GM10266 (cell line): Measurements from ENCODE around the gene PCDHGC3.
A peak's percentile ranks its signal among the peaks of the same experiment; 100 is the strongest.
"Not testable (repeated sequence)": the region's sequence is repeated elsewhere in the genome, so short reads cannot be mapped to it uniquely, and the experiment has no call there.

Experiments
- DNase-seq: peaks from one replicate; pipeline ENCODE4 v3.0.0; 2012; ENCODE audit errors: extremely low spot score
- TF ChIP-seq, protein P1 (sequence below): IDR thresholded peaks from 2 replicates; pipeline ENCODE4 v1.5.1; 2012; ENCODE audit warnings: mild to moderate bottlenecking, low read depth; ENCODE audit not compliant: control insufficient read depth, insufficient read depth; ENCODE audit errors: missing control alignments

Gene PCDHGC3

DNA sequence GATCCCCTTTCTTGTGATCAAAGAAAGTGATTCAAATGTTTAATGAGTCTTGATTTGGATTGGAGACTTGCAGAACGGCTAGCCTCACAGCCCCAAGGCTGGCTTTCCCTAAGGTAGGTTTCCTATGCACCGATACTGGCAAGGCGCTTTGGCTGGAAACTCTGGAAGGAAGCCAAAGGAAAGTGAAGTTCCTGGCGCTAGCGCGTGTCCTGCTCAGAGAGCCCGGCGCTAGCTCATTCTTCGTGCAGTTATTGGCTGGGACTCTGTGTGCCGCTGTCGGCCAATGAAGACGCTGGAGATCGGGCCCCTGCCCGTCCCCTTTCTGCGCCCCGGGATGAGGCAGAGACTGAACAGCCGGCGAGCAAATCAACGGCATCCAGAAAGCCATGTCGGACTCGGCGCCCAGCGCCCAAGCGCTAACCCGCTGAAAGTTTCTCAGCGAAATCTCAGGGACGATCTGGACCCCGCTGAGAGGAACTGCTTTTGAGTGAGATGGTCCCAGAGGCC lies at the start of gene PCDHGC3:
PCDHGC3 (plus strand) TSS at position 342 of the 507 bp plus-strand sequence; CDS start at position 493, 151 bp downstream.
- DNase-seq, result peak; percentile 83
- TF ChIP-seq, protein P1, sequence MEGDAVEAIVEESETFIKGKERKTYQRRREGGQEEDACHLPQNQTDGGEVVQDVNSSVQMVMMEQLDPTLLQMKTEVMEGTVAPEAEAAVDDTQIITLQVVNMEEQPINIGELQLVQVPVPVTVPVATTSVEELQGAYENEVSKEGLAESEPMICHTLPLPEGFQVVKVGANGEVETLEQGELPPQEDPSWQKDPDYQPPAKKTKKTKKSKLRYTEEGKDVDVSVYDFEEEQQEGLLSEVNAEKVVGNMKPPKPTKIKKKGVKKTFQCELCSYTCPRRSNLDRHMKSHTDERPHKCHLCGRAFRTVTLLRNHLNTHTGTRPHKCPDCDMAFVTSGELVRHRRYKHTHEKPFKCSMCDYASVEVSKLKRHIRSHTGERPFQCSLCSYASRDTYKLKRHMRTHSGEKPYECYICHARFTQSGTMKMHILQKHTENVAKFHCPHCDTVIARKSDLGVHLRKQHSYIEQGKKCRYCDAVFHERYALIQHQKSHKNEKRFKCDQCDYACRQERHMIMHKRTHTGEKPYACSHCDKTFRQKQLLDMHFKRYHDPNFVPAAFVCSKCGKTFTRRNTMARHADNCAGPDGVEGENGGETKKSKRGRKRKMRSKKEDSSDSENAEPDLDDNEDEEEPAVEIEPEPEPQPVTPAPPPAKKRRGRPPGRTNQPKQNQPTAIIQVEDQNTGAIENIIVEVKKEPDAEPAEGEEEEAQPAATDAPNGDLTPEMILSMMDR, result peak; percentile 70

DNA sequence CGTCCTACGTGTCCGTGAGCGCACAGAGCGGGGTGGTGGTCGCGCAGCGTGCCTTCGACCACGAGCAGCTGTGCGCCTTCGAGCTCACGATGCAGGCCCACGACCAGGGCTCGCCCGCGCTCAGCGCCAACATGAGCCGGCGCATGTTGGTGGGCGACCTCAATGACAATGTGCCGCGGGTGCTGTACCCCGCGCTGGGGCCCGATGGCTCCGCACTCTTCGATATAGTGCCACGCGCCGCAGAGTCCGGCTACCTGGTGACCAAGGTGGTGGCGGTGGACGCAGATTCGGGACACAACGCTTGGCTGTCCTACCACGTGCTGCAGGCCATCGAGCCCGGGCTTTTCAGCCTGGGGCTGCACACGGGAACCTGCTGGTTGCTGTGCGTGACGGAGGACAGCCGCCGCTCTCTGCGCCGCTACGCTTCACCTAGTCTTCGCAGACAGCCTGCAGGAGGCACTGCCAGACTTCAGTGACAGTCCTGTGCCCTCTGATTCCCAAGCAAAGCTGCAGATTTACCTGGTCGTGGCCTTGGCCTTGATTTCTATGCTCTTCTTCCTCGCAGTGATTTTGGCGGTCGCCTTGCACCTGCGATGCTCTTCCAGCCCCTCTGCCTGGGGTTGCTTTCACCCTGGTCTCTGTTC lies 47.9 kb upstream of the PCDHGC3 start:
- TF ChIP-seq, protein P1, result no peak
- no peak for DNase-seq

DNA sequence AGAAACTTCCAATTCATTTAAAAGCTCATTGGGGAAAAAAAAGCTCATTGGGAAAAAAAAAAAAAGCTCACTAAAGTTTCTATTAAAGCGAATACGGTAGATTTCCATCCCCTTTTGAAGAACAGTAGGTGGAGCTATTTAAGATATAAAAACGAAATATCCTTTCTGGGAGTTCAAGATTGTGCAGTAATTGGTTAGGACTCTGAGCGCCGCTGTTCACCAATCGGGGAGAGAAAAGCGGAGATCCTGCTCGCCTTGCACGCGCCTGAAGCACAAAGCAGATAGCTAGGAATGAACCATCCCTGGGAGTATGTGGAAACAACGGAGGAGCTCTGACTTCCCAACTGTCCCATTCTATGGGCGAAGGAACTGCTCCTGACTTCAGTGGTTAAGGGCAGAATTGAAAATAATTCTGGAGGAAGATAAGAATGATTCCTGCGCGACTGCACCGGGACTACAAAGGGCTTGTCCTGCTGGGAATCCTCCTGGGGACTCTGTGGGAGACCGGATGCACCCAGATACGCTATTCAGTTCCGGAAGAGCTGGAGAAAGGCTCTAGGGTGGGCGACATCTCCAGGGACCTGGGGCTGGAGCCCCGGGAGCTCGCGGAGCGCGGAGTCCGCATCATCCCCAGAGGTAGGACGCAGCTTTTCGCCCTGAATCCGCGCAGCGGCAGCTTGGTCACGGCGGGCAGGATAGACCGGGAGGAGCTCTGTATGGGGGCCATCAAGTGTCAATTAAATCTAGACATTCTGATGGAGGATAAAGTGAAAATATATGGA lies 45.2 kb upstream of the PCDHGC3 start, which contains the start of gene PCDHGA12:
PCDHGA12 (plus strand) TSS at position 176 of the 782 bp plus-strand sequence; CDS start at position 429, 253 bp downstream.
- peak; percentile 81 for DNase-seq
- TF ChIP-seq, protein P1, result peak; percentile 20

DNA sequence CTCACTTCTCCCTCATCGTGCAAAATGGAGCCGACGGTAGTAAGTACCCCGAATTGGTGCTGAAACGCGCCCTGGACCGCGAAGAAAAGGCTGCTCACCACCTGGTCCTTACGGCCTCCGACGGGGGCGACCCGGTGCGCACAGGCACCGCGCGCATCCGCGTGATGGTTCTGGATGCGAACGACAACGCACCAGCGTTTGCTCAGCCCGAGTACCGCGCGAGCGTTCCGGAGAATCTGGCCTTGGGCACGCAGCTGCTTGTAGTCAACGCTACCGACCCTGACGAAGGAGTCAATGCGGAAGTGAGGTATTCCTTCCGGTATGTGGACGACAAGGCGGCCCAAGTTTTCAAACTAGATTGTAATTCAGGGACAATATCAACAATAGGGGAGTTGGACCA lies 44.5 kb upstream of the PCDHGC3 start:
- TF ChIP-seq, protein P1, result no peak
- DNase-seq, result no peak

GRCh38 chr5:141432308-141432707 lies 43.5 kb upstream of the PCDHGC3 start:
- DNase-seq, result not testable (repeated sequence)

- not testable (repeated sequence) for DNase-seq
Measured at GRCh38 chr5:141432726-141433125, 43.0 kb upstream of the PCDHGC3 start.

DNA sequence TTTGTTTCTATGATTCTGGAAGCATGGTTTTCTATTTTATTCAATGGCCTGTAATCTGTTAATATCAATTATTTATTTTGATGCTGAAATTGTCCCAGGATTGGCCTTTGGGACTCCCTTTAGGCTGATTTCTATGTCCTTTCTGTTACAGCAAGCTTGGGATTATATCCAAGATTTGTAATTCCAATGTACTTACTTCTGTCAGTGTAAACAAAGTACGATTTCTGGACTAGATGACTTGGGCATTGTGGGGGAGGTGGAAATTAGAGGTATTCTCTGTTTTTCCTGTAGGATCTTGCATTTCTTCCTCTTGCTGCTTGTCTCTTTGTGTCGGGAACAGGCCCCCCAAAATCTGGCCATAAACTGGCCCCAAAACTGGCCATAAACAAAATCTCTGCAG lies 41.8 kb upstream of the PCDHGC3 start:
- DNase-seq, result no peak
- TF ChIP-seq, protein P1, result no peak

DNA sequence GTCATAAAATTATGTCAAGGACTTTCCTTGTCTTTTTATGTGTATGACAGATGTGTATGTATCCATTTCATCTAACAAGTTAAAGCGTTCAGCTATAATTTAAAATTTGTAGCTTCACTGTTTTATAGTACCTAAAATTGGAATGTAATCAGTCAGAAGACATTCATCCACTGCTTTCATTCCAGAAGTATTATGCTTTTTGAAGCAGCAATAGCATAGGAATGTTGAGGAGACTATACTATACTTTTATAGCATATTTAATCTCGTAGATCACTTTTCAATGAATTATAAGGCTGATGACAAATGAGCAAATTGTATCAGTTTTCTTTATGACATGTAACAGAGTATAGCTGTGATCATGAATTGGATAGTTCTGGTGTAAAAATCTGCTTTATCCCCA lies 38.5 kb upstream of the PCDHGC3 start:
- TF ChIP-seq, protein P1, result no peak
- no peak for DNase-seq
